Measurements from ENCODE around the gene COPE.

GRCh38 chr19:18920400-18920799, 1.2 kb upstream of the COPE start:
- no peak for TF ChIP-seq CTCF (IDR thresholded peaks at IDR 0.05)
- TF ChIP-seq EZH2phosphoT487 (IDR thresholded peaks at IDR 0.05), result no peak
- no peak for TF ChIP-seq EZH2 (IDR thresholded peaks at IDR 0.05)

Data from neural progenitor cell (in vitro differentiated cells).